K562 (cell line): ENCODE results near the gene RECK. TPM values are rescaled to one million over a fixed set of nuclear protein-coding genes. Genes with fewer than 3 reads are reported as not detected.

Source experiments
- ATAC-seq: fragments of 200-7000 bp; cut with Tn5 transposase; 3 replicates; pipeline ENCODE4 v1.9.1; 2020; ENCODE audit warnings: moderate library complexity
- BruUV-seq: library from RNA; stranded (reverse); fragments of 400-500 nt; replicated peaks from 2 replicates; lab custom pipeline; 2021; lab: Mats Ljungman, UMichigan
- CTCF ChIA-PET: fragments of 300-600 bp; formaldehyde crosslinking; extraction: SDS; loops from one replicate; lab custom pipeline; 2021; ENCODE audit warnings: low intra/inter-chr PET ratio; lab: Yijun Ruan, JAX
- POLR2A ChIA-PET: fragments of 300-600, 350-650 bp; sonication (Branson Sonifier 250); formaldehyde crosslinking; extraction: SDS; loops from one replicate; lab custom pipeline; 2021; ENCODE audit warnings: antibody characterized with exemption, inconsistent platforms; lab: Yijun Ruan, JAX
- DNase-seq, 4 experiments: peaks; one replicate each; pipeline versions ENCODE4 v3.0.0 to v3.0.0-alpha.2; 2011 to 2018; ENCODE audit warnings: low spot score in 3 of 4, mixed read lengths in 3 of 4; ENCODE audit errors: extremely low read depth in 1 of 4
- FAIRE-seq: peaks from 2 replicates; lab custom pipeline; 2011; peaks lifted over from hg19 to GRCh38; lab: Jason Lieb, UNC
- H2AFZ ChIP-seq: 2 replicates; pipeline ENCODE4 v1.6.0; 2011; ENCODE audit warnings: low read depth, low read length, control low read depth, inconsistent platforms
- H3K27ac ChIP-seq: fragments of 200-600 bp; 3 replicates; pipeline ENCODE4 v1.8.0; 2011; ENCODE audit warnings: low read depth, mild to moderate bottlenecking, control low read depth, inconsistent platforms, low read length, moderate library complexity, mixed read lengths; ENCODE audit errors: extremely low read depth
- H3K27me3 ChIP-seq, 2 experiments: fragments of 300-600 bp in 1 of 2; 2 replicates in 1 of 2; 3 replicates in 1 of 2; pipeline versions ENCODE4 v1.6.0 to v1.8.0; 2011; ENCODE audit warnings: inconsistent platforms in 2 of 2, low read length in 2 of 2, mild to moderate bottlenecking in 1 of 2, mixed read lengths in 1 of 2, moderate library complexity in 1 of 2; ENCODE audit not compliant: control insufficient read depth in 2 of 2, insufficient read depth in 2 of 2
- H3K36me3 ChIP-seq: fragments of 300-600 bp; 3 replicates; pipeline ENCODE4 v1.8.0; 2011; ENCODE audit warnings: mild to moderate bottlenecking, low read length, inconsistent platforms; ENCODE audit not compliant: control insufficient read depth, insufficient read depth
- H3K4me1 ChIP-seq, 2 experiments: fragments of 200-600 bp in 1 of 2; replicated peaks in 1 of 2; 2 replicates in 1 of 2; 3 replicates in 1 of 2; pipeline versions ENCODE4 v1.5.1 to v1.8.0; 2011; ENCODE audit warnings: inconsistent platforms in 2 of 2, low read length in 2 of 2, mild to moderate bottlenecking in 1 of 2, mixed read lengths in 1 of 2, moderate library complexity in 1 of 2; ENCODE audit not compliant: control insufficient read depth in 2 of 2, insufficient read depth in 2 of 2
- H3K4me2 ChIP-seq: 2 replicates; pipeline ENCODE4 v1.6.1; 2011; ENCODE audit warnings: low read length, control low read depth, inconsistent platforms, mixed read lengths; ENCODE audit not compliant: insufficient read depth
- H3K4me3 ChIP-seq: fragments of 200-600 bp; sonication (generic), shearing (Covaris generic); 2 replicates; pipeline ENCODE4 v1.5.1; 2016; ENCODE audit warnings: control low read depth, inconsistent platforms
- H3K79me2 ChIP-seq: fragments of 200-600 bp; 3 replicates; pipeline ENCODE4 v1.8.0; 2011; ENCODE audit warnings: low read length, inconsistent platforms; ENCODE audit not compliant: control insufficient read depth, insufficient read depth
- H3K9ac ChIP-seq, 2 experiments: 2 replicates each; pipeline versions ENCODE4 v1.6.0 to v1.6.1; 2011; ENCODE audit warnings: low read depth in 2 of 2, low read length in 2 of 2, control low read depth in 1 of 2, inconsistent platforms in 1 of 2, mild to moderate bottlenecking in 1 of 2, mixed read lengths in 1 of 2; ENCODE audit not compliant: insufficient read depth in 1 of 2
- H3K9me1 ChIP-seq: one replicate; pipeline ENCODE4 v1.6.0; 2011; ENCODE audit warnings: inconsistent platforms, mild to moderate bottlenecking, low read length, moderate library complexity; ENCODE audit not compliant: control insufficient read depth, insufficient read depth
- H3K9me3 ChIP-seq: replicated peaks from 2 replicates; pipeline ENCODE4 v1.5.1; 2011; ENCODE audit warnings: low read depth, low read length, inconsistent platforms; ENCODE audit not compliant: control insufficient read depth, insufficient read depth
- H4K20me1 ChIP-seq: replicated peaks from 2 replicates; pipeline ENCODE4 v1.6.1; 2011; ENCODE audit warnings: low read length, inconsistent platforms, mixed read lengths; ENCODE audit not compliant: control insufficient read depth, insufficient read depth
- ARID1B ChIP-seq: fragments of 450-650 bp; IDR thresholded peaks from 2 replicates; pipeline ENCODE4 v1.6.1; 2016; ENCODE audit warnings: antibody characterized with exemption, mild to moderate bottlenecking, inconsistent platforms
- BCOR ChIP-seq: fragments of 450-650 bp; IDR thresholded peaks from 2 replicates; pipeline ENCODE4 v1.6.1; 2016
- CBFA2T2 ChIP-seq: fragments of 450-650 bp; conservative IDR thresholded peaks from 2 replicates; pipeline ENCODE4 v1.6.1; 2017; ENCODE audit warnings: mild to moderate bottlenecking
- CTBP1 ChIP-seq: fragments of 450-650 bp; IDR thresholded peaks from 2 replicates; pipeline ENCODE4 v1.6.1; 2016; ENCODE audit warnings: borderline replicate concordance
- ETV1 ChIP-seq: fragments of 450-650 bp; conservative IDR thresholded peaks from 2 replicates; pipeline ENCODE4 v1.6.1; 2016; ENCODE audit warnings: missing genetic modification characterization, control low read depth, low read depth, missing compliant biosample characterization
- FOXM1 ChIP-seq, 2 experiments: fragments of 450-650 bp in 1 of 2; sonication (generic) in 1 of 2; formaldehyde crosslinking in 1 of 2; IDR thresholded peaks; 2 replicates each; pipeline versions ENCODE4 v1.6.1 to v1.9.0; 2017 to 2022; ENCODE audit warnings: low read depth in 2 of 2, mild to moderate bottlenecking in 2 of 2, missing genetic modification reagents in 1 of 2, moderate library complexity in 1 of 2
- GABPA ChIP-seq: fragments of 200-800 bp; sonication (Bioruptor generic); conservative IDR thresholded peaks from 2 replicates; pipeline ENCODE4 v1.6.1; 2016; ENCODE audit warnings: low read depth, missing genetic modification characterization, missing compliant biosample characterization
- LEF1 ChIP-seq: fragments of 450-650 bp; IDR thresholded peaks from 2 replicates; pipeline ENCODE4 v1.6.1; 2016; ENCODE audit warnings: mild to moderate bottlenecking
- NFIC ChIP-seq: fragments of 450-650 bp; IDR thresholded peaks from 2 replicates; pipeline ENCODE4 v1.6.1; 2017; ENCODE audit warnings: mild to moderate bottlenecking, inconsistent platforms
- PML ChIP-seq: IDR thresholded peaks from 2 replicates; pipeline ENCODE4 v1.6.1; 2012; ENCODE audit warnings: low read length, inconsistent platforms
- SMARCE1 ChIP-seq: fragments of 450-650 bp; IDR thresholded peaks from 2 replicates; pipeline ENCODE4 v1.7.1; 2016; ENCODE audit warnings: mild to moderate bottlenecking
- SOX6 ChIP-seq: fragments of 450-650 bp; IDR thresholded peaks from 2 replicates; pipeline ENCODE4 v1.6.1; 2014; ENCODE audit warnings: mild to moderate bottlenecking
- TRIM24 ChIP-seq, 2 experiments: fragments of 450-650 bp; IDR thresholded peaks; 2 replicates each; pipeline ENCODE4 v1.6.1; 2016
- ZBTB11 ChIP-seq, 3 experiments: fragments of 200-800 bp in 1 of 3; fragments of 250-450 bp in 1 of 3; fragments of 450-650 bp in 1 of 3; sonication (Bioruptor Pico) in 1 of 3; sonication (Bioruptor generic) in 1 of 3; formaldehyde crosslinking in 1 of 3; IDR thresholded peaks; 2 replicates each; pipeline versions ENCODE4 v1.6.1 to v1.8.0; 2016 to 2022; ENCODE audit warnings: mild to moderate bottlenecking in 2 of 3, missing genetic modification characterization in 2 of 3, missing compliant biosample characterization in 1 of 3, moderate library complexity in 1 of 3
- ZNF444 ChIP-seq: fragments of 250-450 bp; sonication (Bioruptor Pico); IDR thresholded peaks from 2 replicates; pipeline ENCODE4 v1.4.0; 2020; ENCODE audit warnings: mild to moderate bottlenecking, moderate library complexity
- WGBS: fragments of 100-300 bp; shearing (Covaris generic); methylation state at CpG from one replicate; pipeline ENCODE4 v1.1.6; 2016; ENCODE audit warnings: low coverage, mixed read lengths; ENCODE audit not compliant: insufficient coverage; ENCODE audit errors: missing lambda C conversion rate; 5-methylcytosine and 5-hydroxymethylcytosine counted together
- in situ Hi-C: fragments of 300-500 bp; cut with MboI; formaldehyde crosslinking; loops from 4 replicates; pipeline ENCODE4 v1.15.0; 2018; ENCODE audit warnings: inconsistent platforms, mixed read lengths
- intact Hi-C: fragments of 100-400 bp; cut with micrococcal nuclease; formaldehyde crosslinking; loops from 2 replicates; pipeline ENCODE4 v1.14.2; 2022
- polyA plus RNA-seq, 8 experiments: library from polyadenylated mRNA; depleted of rRNA in 4 of 8; stranded (reverse) in 5 of 8; unstranded in 3 of 8; fragments of >200 nt; fragmentation: Nextera tagmentation in 2 of 8; fragmentation: Illumina TruSeq in 1 of 8; extraction: Ambion mirVana in 2 of 8; extraction: Trizol in 1 of 8; gene quantifications; 2 replicates each; pipeline versions ENCODE4 v1.2.1 to v1.2.3, GENCODE V29; 2011 to 2014; ENCODE audit warnings: inconsistent platforms in 1 of 8, missing spikeins in 1 of 8
- total RNA-seq, 7 experiments: library from RNA; depleted of rRNA in 6 of 7; stranded (reverse); fragments of >200 nt in 6 of 7; fragmentation: Illumina TruSeq in 2 of 7; extraction: Trizol in 2 of 7; gene quantifications; 2 replicates each; pipeline versions ENCODE4 v1.2.1 to v1.2.3, GENCODE V29; 2011 to 2021; ENCODE audit warnings: low replicate concordance in 1 of 7
- TF ChIP-seq, protein P1 (sequence below): sonication (generic); IDR thresholded peaks from 2 replicates; pipeline ENCODE4 v1.6.1; 2016

RECK gene
- total and polyA plus RNA-seq, 9 of the 15 experiments (the other 6 are each of a cell fraction or from before 2014, with no cell fraction given), result 0.04 to 0.36 (median 0.16) TPM

DNA sequence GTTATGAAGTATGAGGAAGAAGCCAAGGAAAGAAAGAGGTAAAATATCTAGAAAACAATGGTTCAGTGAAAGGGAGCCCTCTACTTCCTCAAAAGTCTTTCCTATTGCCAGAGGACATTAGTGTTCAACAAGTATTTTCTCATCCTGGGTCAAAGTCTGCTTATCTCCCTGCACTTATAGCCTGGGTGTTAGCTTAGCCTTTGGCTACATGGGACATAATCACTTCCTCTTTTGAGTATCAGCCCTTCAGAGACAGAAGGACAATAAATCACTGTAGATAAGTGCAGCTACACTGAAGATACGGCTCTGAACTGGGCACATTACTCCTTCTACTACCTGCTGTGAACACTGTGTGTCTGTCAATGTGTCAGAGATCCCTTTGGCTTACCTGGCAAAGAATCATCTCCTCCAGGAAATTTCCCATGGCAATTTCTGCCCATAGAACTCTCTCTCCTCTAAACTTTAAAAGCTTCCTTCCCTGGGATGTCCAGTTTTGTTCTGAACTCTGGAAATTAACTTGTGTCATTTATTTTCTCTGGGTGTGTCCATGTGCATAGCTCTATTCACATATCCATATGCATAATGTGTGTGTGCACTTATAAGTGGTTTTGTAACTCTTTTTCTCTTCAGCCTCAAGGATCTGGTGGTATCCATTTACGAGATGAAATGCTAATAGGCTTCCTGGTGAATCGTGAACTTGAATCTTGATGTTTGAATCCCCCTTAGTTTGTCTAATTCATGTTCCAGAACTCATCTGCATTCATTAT, 30.0 kb upstream of the RECK start:
- H3K9me3 ChIP-seq, result 0 out of 2 replicates have a peak, but pooled peaks cover 2% of the 10 kb centered on the region
- H3K27ac ChIP-seq, result no peak overlapping the region
- H3K4me1 ChIP-seq, result peaks cover 0 to 6% of the 10 kb centered on the region in 2 experiments; a peak in 2 of 5 replicates
- H3K79me2 ChIP-seq, result no peaks in the 10 kb centered on the region
- H3K9me1 ChIP-seq, result no peaks in the 10 kb centered on the region
- DNase-seq (peak in 2 of 4 experiments; percentile 41 to 45), ATAC-seq (peak; percentile 80), FAIRE-seq (peak; percentile 46)
- intact Hi-C loops, result loop anchor here (5.0 kb wide), 1 partner anchor 49 kb away; the partner anchor contains the start of gene OR2S2
- ChIA-PET CTCF (interaction anchor here (1.1 kb wide), 1 partner anchor 96 kb away, joined by 3 read pairs; no protein-coding TSS in a partner anchor), POLR2A (no interaction called here)
- WGBS, result 3% methylated on average over 3 of the region's 3 CpGs
- no peak overlapping the region for H3K9ac ChIP-seq
- H4K20me1 ChIP-seq, result no peaks in the 10 kb centered on the region
- H3K36me3 ChIP-seq, result no peaks in the 10 kb centered on the region
- H3K4me3 ChIP-seq, result no peak overlapping the region
- H3K4me2 ChIP-seq, result no peak overlapping the region
- BruUV-seq, result no TSS peak
- in situ Hi-C loops, result no loop called here
- H2AFZ ChIP-seq, result no peak overlapping the region
- H3K27me3 ChIP-seq, result peaks cover 0 to 4% of the 10 kb centered on the region in 2 experiments; a peak in 1 of 5 replicates
- peak; percentile 76; the same call in 1 of the 2 replicates for TF ChIP-seq CTBP1
- 0 out of 2 replicates have a peak, but pooled peaks have one; percentile 18 for TF ChIP-seq ETV1
- peak; percentile 52; the same call in 1 of the 2 replicates for TF ChIP-seq PML
- 0 out of 2 replicates have a peak, but pooled peaks have one; percentile 44 for TF ChIP-seq LEF1
- TF ChIP-seq BCOR, result peak; percentile 46; the same call in 1 of the 2 replicates
- peak; percentile 69 for TF ChIP-seq CBFA2T2
- TF ChIP-seq SMARCE1, result peak; percentile 94; the same call in 1 of the 2 replicates
- TF ChIP-seq FOXM1 (IDR thresholded peaks at IDR 0.05; ENCODE audit: low read depth), result peak; percentile 35; the same call in 1 of the 2 replicates
- no peak for TF ChIP-seq FOXM1 (CRISPR knock-in tag; IDR thresholded peaks at IDR 0.05; ENCODE audit: low read depth)
- peak; percentile 38 to 71; a peak in 3 of 4 replicates for TF ChIP-seq TRIM24 (IDR thresholded peaks at IDR 0.05)
- peak; percentile 91 for TF ChIP-seq ARID1B
- TF ChIP-seq, protein P1, sequence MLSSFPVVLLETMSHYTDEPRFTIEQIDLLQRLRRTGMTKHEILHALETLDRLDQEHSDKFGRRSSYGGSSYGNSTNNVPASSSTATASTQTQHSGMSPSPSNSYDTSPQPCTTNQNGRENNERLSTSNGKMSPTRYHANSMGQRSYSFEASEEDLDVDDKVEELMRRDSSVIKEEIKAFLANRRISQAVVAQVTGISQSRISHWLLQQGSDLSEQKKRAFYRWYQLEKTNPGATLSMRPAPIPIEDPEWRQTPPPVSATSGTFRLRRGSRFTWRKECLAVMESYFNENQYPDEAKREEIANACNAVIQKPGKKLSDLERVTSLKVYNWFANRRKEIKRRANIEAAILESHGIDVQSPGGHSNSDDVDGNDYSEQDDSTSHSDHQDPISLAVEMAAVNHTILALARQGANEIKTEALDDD, result peak; percentile 40
- peak; percentile 37; the same call in 1 of the 2 replicates for TF ChIP-seq GABPA (tag)
- TF ChIP-seq SOX6, result peak; percentile 91
- peak; percentile 52 for TF ChIP-seq NFIC
- no peak for TF ChIP-seq ZNF444 (CRISPR knock-in tag)
- 0 out of 6 replicates have a peak, but pooled peaks of 1 of the 3 experiments have one; percentile 16 for TF ChIP-seq ZBTB11 (CRISPR knock-in tag; IDR thresholded peaks at IDR 0.05)
